ENCODE data around the gene SYPL1.

DNA sequence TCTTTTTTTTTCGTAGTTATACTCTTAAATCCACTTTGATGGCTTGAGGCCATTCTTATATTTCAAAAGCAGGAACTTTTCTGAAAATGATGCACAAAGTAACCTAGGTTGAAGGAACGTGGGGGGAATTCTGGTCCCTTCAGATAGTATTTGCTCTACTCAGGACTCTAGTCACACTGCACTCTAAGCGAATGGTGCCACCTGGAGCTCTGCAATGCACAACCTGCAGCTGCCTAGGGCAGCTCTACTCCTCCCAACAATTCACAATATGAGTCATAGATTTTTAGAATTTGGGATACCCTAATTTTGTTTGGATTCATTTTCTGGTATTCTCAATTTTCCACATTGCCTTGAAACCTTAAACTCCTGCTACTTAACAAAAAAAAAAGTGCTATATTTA lies 17.3 kb downstream of the SYPL1 start:
- TF ChIP-seq, protein P1, sequence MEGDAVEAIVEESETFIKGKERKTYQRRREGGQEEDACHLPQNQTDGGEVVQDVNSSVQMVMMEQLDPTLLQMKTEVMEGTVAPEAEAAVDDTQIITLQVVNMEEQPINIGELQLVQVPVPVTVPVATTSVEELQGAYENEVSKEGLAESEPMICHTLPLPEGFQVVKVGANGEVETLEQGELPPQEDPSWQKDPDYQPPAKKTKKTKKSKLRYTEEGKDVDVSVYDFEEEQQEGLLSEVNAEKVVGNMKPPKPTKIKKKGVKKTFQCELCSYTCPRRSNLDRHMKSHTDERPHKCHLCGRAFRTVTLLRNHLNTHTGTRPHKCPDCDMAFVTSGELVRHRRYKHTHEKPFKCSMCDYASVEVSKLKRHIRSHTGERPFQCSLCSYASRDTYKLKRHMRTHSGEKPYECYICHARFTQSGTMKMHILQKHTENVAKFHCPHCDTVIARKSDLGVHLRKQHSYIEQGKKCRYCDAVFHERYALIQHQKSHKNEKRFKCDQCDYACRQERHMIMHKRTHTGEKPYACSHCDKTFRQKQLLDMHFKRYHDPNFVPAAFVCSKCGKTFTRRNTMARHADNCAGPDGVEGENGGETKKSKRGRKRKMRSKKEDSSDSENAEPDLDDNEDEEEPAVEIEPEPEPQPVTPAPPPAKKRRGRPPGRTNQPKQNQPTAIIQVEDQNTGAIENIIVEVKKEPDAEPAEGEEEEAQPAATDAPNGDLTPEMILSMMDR (IDR thresholded peaks at IDR 0.05): no peak
- no peak for TF ChIP-seq POLR2A (IDR thresholded peaks at IDR 0.05)
